ENCODE data around the gene MGAT4A. TPM values are rescaled to one million over a fixed set of nuclear protein-coding genes. Genes with fewer than 3 reads are reported as not detected.

The MGAT4A gene
- total and polyA plus RNA-seq, 2 experiments from 2014 or later = 4.4 to 5.6 TPM

DNA sequence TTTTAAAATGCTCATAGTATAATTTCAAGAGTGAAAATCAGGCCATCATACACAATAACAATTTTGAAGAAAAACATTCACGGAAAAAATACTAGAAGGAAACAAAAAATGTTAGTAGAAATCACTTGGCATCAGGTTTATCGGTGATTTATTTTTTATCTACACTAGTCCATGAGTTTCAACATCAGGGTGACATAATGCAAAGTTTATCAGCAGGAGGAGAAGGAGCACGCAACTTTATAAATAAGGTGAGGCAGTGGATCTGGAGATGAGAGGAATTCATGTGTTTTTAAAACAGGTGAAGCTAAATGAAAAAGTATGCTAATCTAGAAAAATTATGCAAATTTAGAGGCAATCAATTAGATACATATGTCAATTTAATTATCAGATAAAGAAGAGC lies 54.2 kb downstream of the MGAT4A start:
- H3K27me3 Mint-ChIP-seq (ENCODE audit: insufficient read depth, low read depth, poor library complexity) = no peaks in the 10 kb centered on the region
- no peaks in the 10 kb centered on the region for H3K27me3 ChIP-seq (ENCODE audit: insufficient read depth)
- H3K9me3 Mint-ChIP-seq = peaks cover 13% of the 10 kb centered on the region; the same call in 2 of the 3 replicates
- TF ChIP-seq STAT1 (IDR thresholded peaks at IDR 0.05; ENCODE audit: unreplicated experiment) (no peak), JUNB (IDR thresholded peaks at IDR 0.05; ENCODE audit: unreplicated experiment) (no peak), EZH2phosphoT487 (IDR thresholded peaks at IDR 0.05; ENCODE audit: unreplicated experiment) (no peak), POLR2AphosphoS5 (IDR thresholded peaks at IDR 0.05; ENCODE audit: low read depth) (no peak), EZH2 (IDR thresholded peaks at IDR 0.05; ENCODE audit: low read depth, unreplicated experiment) (no peak), CREB1 (CRISPR knock-in tag; IDR thresholded peaks at IDR 0.05; ENCODE audit: low read depth) (no peak), ZNF331 (CRISPR knock-in tag; IDR thresholded peaks at IDR 0.05; ENCODE audit: low read depth) (no peak), ZNF114 (CRISPR knock-in tag; IDR thresholded peaks at IDR 0.05) (no peak), NANOG (IDR thresholded peaks at IDR 0.05; ENCODE audit: borderline replicate concordance) (no peak)
- TF ChIP-seq, protein P1, sequence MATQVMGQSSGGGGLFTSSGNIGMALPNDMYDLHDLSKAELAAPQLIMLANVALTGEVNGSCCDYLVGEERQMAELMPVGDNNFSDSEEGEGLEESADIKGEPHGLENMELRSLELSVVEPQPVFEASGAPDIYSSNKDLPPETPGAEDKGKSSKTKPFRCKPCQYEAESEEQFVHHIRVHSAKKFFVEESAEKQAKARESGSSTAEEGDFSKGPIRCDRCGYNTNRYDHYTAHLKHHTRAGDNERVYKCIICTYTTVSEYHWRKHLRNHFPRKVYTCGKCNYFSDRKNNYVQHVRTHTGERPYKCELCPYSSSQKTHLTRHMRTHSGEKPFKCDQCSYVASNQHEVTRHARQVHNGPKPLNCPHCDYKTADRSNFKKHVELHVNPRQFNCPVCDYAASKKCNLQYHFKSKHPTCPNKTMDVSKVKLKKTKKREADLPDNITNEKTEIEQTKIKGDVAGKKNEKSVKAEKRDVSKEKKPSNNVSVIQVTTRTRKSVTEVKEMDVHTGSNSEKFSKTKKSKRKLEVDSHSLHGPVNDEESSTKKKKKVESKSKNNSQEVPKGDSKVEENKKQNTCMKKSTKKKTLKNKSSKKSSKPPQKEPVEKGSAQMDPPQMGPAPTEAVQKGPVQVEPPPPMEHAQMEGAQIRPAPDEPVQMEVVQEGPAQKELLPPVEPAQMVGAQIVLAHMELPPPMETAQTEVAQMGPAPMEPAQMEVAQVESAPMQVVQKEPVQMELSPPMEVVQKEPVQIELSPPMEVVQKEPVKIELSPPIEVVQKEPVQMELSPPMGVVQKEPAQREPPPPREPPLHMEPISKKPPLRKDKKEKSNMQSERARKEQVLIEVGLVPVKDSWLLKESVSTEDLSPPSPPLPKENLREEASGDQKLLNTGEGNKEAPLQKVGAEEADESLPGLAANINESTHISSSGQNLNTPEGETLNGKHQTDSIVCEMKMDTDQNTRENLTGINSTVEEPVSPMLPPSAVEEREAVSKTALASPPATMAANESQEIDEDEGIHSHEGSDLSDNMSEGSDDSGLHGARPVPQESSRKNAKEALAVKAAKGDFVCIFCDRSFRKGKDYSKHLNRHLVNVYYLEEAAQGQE (IDR thresholded peaks at IDR 0.05; ENCODE audit: unreplicated experiment) = no peak
- TF ChIP-seq, protein P2, sequence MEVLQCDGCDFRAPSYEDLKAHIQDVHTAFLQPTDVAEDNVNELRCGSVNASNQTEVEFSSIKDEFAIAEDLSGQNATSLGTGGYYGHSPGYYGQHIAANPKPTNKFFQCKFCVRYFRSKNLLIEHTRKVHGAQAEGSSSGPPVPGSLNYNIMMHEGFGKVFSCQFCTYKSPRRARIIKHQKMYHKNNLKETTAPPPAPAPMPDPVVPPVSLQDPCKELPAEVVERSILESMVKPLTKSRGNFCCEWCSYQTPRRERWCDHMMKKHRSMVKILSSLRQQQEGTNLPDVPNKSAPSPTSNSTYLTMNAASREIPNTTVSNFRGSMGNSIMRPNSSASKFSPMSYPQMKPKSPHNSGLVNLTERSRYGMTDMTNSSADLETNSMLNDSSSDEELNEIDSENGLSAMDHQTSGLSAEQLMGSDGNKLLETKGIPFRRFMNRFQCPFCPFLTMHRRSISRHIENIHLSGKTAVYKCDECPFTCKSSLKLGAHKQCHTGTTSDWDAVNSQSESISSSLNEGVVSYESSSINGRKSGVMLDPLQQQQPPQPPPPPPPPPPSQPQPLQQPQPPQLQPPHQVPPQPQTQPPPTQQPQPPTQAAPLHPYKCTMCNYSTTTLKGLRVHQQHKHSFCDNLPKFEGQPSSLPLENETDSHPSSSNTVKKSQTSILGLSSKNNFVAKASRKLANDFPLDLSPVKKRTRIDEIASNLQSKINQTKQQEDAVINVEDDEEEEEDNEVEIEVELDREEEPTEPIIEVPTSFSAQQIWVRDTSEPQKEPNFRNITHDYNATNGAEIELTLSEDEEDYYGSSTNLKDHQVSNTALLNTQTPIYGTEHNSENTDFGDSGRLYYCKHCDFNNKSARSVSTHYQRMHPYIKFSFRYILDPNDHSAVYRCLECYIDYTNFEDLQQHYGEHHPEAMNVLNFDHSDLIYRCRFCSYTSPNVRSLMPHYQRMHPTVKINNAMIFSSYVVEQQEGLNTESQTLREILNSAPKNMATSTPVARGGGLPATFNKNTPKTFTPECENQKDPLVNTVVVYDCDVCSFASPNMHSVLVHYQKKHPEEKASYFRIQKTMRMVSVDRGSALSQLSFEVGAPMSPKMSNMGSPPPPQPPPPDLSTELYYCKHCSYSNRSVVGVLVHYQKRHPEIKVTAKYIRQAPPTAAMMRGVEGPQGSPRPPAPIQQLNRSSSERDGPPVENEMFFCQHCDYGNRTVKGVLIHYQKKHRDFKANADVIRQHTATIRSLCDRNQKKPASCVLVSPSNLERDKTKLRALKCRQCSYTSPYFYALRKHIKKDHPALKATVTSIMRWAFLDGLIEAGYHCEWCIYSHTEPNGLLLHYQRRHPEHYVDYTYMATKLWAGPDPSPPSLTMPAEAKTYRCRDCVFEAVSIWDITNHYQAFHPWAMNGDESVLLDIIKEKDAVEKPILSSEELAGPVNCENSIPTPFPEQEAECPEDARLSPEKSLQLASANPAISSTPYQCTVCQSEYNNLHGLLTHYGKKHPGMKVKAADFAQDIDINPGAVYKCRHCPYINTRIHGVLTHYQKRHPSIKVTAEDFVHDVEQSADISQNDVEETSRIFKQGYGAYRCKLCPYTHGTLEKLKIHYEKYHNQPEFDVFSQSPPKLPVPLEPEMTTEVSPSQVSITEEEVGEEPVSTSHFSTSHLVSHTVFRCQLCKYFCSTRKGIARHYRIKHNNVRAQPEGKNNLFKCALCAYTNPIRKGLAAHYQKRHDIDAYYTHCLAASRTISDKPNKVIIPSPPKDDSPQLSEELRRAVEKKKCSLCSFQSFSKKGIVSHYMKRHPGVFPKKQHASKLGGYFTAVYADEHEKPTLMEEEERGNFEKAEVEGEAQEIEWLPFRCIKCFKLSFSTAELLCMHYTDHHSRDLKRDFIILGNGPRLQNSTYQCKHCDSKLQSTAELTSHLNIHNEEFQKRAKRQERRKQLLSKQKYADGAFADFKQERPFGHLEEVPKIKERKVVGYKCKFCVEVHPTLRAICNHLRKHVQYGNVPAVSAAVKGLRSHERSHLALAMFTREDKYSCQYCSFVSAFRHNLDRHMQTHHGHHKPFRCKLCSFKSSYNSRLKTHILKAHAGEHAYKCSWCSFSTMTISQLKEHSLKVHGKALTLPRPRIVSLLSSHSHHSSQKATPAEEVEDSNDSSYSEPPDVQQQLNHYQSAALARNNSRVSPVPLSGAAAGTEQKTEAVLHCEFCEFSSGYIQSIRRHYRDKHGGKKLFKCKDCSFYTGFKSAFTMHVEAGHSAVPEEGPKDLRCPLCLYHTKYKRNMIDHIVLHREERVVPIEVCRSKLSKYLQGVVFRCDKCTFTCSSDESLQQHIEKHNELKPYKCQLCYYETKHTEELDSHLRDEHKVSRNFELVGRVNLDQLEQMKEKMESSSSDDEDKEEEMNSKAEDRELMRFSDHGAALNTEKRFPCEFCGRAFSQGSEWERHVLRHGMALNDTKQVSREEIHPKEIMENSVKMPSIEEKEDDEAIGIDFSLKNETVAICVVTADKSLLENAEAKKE (CRISPR knock-in tag; IDR thresholded peaks at IDR 0.05) = no peak
- TF ChIP-seq, protein P3, sequence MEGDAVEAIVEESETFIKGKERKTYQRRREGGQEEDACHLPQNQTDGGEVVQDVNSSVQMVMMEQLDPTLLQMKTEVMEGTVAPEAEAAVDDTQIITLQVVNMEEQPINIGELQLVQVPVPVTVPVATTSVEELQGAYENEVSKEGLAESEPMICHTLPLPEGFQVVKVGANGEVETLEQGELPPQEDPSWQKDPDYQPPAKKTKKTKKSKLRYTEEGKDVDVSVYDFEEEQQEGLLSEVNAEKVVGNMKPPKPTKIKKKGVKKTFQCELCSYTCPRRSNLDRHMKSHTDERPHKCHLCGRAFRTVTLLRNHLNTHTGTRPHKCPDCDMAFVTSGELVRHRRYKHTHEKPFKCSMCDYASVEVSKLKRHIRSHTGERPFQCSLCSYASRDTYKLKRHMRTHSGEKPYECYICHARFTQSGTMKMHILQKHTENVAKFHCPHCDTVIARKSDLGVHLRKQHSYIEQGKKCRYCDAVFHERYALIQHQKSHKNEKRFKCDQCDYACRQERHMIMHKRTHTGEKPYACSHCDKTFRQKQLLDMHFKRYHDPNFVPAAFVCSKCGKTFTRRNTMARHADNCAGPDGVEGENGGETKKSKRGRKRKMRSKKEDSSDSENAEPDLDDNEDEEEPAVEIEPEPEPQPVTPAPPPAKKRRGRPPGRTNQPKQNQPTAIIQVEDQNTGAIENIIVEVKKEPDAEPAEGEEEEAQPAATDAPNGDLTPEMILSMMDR (conservative IDR thresholded peaks at IDR 0.05; ENCODE audit: low read depth in 2 of 2) = no peak
- TF ChIP-seq, protein P4, sequence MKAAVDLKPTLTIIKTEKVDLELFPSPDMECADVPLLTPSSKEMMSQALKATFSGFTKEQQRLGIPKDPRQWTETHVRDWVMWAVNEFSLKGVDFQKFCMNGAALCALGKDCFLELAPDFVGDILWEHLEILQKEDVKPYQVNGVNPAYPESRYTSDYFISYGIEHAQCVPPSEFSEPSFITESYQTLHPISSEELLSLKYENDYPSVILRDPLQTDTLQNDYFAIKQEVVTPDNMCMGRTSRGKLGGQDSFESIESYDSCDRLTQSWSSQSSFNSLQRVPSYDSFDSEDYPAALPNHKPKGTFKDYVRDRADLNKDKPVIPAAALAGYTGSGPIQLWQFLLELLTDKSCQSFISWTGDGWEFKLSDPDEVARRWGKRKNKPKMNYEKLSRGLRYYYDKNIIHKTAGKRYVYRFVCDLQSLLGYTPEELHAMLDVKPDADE (IDR thresholded peaks at IDR 0.05) = no peak
- no peak overlapping the region for H2AFZ ChIP-seq
- ATAC-seq = no peak
- no peak for DNase-seq (ENCODE audit: low spot score)
- no peak overlapping the region for H3K27ac ChIP-seq (ENCODE audit: low read depth)
- H3K4me2 ChIP-seq = no peak overlapping the region
- H4K20me1 ChIP-seq (replicated peaks; ENCODE audit: insufficient read depth) = no peaks in the 10 kb centered on the region
- H3K9me2 ChIP-seq (ENCODE audit: insufficient read depth) = peaks cover 3% of the 10 kb centered on the region; the same call in 1 of the 2 replicates
- H3K27ac Mint-ChIP-seq = no peak overlapping the region
- peaks cover 11% of the 10 kb centered on the region; the same call in 2 of the 3 replicates for H3K36me3 Mint-ChIP-seq (ENCODE audit: low read depth)
- H3F3A ChIP-seq (replicated peaks; ENCODE audit: low read depth) = no peaks in the 10 kb centered on the region
- H3K36me3 ChIP-seq (ENCODE audit: insufficient read depth) = no peaks in the 10 kb centered on the region
- H3K4me3 Mint-ChIP-seq = no peak overlapping the region
- H3K4me3 ChIP-seq = no peak overlapping the region
- no peaks in the 10 kb centered on the region for H3K4me1 ChIP-seq (ENCODE audit: insufficient read depth)
- no peaks in the 10 kb centered on the region for H3K79me2 ChIP-seq (replicated peaks; ENCODE audit: insufficient read depth)
- H3K4me1 Mint-ChIP-seq = no peaks in the 10 kb centered on the region

Measured in GM23338 (cell line).